Kidney glomerular epithelial cell (primary cell): ENCODE results near the gene SARDH.

ENCODE experiments used
- DNase-seq: peaks from one replicate; lab custom pipeline; 2025; lab: John Stamatoyannopoulos, UW

SARDH gene

GRCh38 chr9:133669182-133669801 lies 68.9 kb downstream of the SARDH start:
- no peak for DNase-seq

DNA sequence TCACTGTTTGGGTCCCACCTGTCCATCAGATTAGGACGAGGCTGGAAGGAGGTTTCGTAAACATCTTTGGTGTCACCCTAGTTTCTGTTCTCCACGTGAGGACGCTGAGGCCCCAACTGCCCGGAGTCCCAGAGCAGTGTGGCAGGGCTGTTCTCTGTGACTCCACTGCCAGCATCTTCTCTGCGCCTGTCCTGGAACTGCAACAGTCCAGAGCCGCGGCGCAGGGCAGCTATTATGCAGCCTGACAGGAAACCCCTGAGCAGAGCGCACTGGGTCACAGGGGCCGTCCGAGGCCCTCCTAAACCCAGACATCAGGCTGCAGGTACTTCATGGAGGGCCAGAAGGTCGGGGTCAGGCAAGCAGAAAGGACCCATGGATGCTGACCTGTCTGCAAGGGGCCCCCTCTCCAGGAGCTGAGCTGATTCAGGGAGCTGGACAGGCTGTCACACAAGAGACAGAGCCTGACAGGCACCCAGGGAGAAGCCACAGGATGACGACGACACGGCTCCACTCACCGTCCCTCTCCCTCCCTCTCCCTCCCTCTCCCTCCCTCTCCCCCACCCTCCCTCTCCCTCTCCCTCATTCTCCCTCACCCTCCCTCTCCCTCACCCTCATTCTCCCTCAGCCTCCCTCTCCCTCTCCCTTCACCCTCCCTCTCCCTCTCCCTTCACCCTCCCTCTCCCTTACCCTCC lies 70.2 kb downstream of the SARDH start:
- no peak for DNase-seq

GRCh38 chr9:133666845-133667244 lies 71.3 kb downstream of the SARDH start:
- DNase-seq, result no peak

- DNase-seq, result no peak
Observed at GRCh38 chr9:133666387-133666786, 71.8 kb downstream of the SARDH start.

DNA sequence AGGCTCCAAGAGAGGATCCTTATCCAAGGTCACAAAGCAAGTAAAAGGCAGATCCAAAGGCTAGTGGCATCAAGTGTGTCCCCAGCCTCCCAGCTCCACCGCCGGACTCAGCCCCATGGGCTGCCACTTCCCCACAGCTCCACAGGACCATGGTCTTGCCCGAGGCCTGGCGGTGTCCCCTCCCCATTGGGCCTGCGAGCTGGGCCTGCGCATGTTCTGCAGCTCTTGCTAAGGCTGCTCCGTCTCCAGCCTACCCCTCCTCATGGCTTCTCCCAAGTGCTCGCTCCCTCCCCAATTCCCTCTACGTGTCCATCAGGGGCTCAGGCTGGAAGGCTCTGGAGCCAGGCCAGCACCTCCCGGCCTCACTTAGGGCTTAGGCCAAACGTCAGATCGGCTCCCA lies 72.6 kb downstream of the SARDH start:
- no peak for DNase-seq

- DNase-seq, result no peak
Observed at GRCh38 chr9:133665096-133665495, 73.1 kb downstream of the SARDH start.

GRCh38 chr9:133664173-133665050 lies 73.7 kb downstream of the SARDH start:
- no peak for DNase-seq

DNA sequence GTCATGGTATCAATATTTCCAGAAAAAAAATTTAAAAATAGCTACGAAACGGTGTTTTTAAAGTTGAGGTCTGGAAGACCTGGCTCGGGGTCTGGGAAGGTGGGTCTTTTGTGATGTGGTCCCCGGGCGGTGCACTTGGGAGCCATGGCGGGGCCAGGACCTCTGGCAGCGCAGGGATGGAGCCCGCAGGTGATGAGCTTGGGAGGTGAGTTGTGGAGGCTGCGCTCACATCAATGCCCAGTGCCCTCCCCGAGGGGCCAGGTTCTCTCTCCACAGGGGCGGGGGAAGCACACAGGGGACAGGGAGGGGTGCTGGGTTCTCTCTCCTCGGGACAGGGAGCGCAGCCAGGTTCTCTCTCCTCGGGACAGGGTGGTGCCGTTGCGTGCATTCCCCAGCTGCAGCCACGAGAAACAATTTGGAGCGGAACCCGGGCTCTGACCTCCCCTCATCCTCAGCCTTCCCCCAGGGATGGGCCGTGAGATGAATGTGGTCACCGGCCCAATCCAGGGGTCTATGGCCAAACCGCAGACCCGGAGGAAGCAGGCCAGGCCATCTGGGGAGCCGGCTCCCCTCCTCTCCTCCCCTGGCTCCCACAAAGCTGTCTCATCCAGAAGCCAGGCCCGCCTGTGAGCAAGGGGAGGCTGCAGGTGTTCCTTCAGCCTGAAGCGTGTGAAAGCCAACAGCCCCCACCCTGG lies 76.2 kb downstream of the SARDH start:
- no peak for DNase-seq

DNA sequence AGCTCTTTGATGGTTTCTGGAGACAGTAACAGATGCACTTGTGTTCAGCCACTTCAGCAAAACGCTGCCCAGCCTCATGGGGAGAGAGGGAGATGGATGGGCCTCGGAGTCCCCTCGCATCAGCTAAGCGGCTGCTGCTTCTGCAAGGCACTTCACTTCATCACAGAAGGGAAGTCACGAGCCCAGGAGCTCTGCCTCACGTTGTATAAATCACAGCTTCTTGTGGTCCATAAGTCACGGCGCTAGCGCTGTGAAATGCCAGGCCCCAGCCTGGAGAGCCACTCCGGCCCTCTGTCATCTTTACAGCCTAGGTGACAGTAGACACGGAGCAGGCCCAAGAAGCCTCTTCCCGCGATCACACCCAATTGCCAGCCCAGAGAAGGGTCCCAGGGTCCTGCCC lies 78.6 kb downstream of the SARDH start:
- no peak for DNase-seq

GRCh38 chr9:133658442-133659431 lies 79.4 kb downstream of the SARDH start:
- DNase-seq, result no peak

DNA sequence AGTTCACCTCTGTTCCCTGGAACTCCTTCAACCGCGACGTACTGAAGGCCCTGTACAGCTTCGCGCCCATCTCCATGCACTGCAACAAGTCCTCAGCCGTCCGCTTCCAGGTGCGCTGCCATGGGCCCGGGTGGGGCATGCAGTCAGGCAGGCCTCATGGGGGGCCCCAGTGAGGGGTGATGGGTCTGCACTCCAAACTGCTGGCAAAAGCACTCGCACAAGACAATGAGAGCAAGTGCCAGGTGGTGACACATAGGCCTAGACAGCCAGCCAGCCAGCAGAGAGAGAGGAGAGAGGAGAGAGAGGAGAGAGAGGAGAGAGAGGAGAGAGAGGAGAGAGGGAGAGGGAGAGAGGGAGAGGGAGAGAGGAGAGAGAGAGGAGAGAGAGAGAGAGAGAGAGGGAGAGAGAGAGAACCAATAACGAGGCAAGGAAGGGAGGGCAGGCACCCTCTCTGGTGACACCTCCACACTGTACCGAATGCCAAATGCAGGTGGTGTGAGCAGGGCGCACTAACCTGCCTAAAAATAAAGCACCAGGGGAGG lies 81.0 kb downstream of the SARDH start:
- DNase-seq, result no peak

DNA sequence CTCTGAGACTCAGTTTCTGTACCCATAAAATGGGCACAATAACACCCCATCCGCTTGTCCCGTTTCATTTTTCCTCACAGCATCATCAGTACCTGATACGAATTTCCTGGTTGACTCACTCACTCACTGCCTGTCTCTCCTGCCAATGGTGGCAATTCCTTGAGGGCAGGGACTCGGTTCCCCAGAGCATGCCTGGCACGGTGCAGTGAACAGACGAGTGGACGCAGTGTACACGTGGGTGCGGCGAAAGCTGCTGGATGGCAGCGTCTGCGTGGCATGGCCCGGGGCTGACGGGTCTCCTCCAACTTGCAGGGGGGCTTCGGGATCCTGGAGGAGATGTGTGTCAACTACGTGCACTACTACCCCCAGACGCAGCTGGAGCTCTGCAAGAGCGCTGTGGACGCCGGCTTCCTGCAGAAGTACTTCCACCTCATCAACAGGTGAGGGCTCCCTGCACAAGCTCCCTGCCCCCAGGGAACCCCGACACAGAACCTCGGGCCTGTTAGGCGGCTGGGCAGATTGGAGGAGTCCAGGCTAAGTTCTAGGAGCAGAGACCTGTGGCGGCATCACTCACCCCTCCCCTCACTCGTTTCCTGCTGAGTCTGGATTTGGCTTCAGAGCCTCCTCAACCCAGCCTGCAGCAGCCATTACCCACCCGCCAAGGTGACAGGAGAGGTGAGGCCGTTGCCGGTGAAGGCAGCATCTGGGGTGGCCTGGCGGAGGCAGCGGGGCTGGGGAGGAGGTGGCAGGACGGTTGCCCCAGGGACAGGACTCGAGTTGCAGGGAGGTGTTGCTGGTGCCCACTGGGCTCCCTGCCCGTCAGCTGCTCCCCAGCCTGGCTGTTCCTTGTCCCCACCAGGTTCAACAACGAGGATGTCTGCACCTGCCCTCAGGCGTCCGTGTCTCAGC lies 81.7 kb downstream of the SARDH start:
- no peak for DNase-seq

GRCh38 chr9:133655701-133656100 lies 82.5 kb downstream of the SARDH start:
- DNase-seq, result no peak

- no peak for DNase-seq
Observed at GRCh38 chr9:133654736-133655657, 83.2 kb downstream of the SARDH start.

- DNase-seq, result no peak
Observed at GRCh38 chr9:133653638-133654037, 84.5 kb downstream of the SARDH start.

- DNase-seq, result no peak
Observed at GRCh38 chr9:133650026-133650425, 88.1 kb downstream of the SARDH start.

DNA sequence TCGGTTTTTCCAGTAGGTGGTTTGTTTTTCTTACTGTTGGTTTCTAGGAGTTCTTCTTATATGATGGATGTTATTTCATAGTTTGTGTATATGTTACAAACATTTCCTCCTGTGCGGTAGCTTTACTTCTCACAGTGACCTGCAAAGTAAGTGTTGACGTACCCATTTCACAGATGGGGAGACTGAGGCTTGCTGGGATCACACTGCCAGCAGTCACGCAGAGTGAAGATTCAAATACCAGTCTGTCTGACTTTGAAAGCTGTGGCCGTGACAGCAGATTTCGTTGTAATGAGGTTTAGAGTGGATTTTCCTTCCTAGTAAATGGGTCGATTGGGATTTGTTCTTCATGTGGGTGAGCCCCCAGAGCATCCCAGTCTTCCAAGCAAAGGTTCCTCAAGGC lies 89.0 kb downstream of the SARDH start:
- no peak for DNase-seq

- DNase-seq, result no peak
Observed at GRCh38 chr9:133647765-133648469, 90.2 kb downstream of the SARDH start.
